T-helper 17 cell (primary cell): ENCODE data around the gene TMEM183A. TPM values are rescaled to one million over a fixed set of nuclear protein-coding genes. Genes with fewer than 3 reads are reported as not detected.
"Not testable (repeated sequence)": the region's sequence is repeated elsewhere in the genome, so short reads cannot be mapped to it uniquely, and the experiment has no call there.

Source experiments
- ATAC-seq: fragments of 150-1000 bp; cut with Tn5 transposase; 2 replicates; pipeline ENCODE4 v1.10.0; 2021; ENCODE audit warnings: mild to moderate bottlenecking, moderate library complexity
- DNase-seq, 3 donors: peaks; one replicate each; pipeline versions ENCODE4 v3.0.0 to v3.0.0-alpha.2; 2020 to 2021
- H3K9me3 ChIP-seq: one replicate; pipeline ENCODE4 v1.7.0; 2013; ENCODE audit warnings: low read length, mild to moderate bottlenecking; ENCODE audit not compliant: control insufficient read depth, poor library complexity, severe bottlenecking
- H3K27ac Mint-ChIP-seq: one replicate; pipeline ENCODE4 v1.8.0; 2022; ENCODE audit warnings: mild to moderate bottlenecking, moderate library complexity, mixed read lengths
- H3K27me3 Mint-ChIP-seq: one replicate; pipeline ENCODE4 v1.8.0; 2022; ENCODE audit warnings: mixed read lengths
- H3K36me3 Mint-ChIP-seq: one replicate; pipeline ENCODE4 v1.8.0; 2022; ENCODE audit warnings: low read depth, mixed read lengths
- H3K4me1 Mint-ChIP-seq: one replicate; pipeline ENCODE4 v1.8.0; 2022; ENCODE audit warnings: mild to moderate bottlenecking, mixed read lengths
- H3K4me3 Mint-ChIP-seq: one replicate; pipeline ENCODE4 v1.8.0; 2022; ENCODE audit warnings: mild to moderate bottlenecking, moderate library complexity, mixed read lengths
- total RNA-seq, 4 donors: library from RNA in 2 of 4; stranded (reverse) in 2 of 4; gene quantifications; one replicate each; pipeline ENCODE4 v1.2.3 and lab custom pipeline; 2022 to 2026

TMEM183A gene
- total RNA-seq, 2 donors from 2014 or later, result 118 to 130 TPM

DNA sequence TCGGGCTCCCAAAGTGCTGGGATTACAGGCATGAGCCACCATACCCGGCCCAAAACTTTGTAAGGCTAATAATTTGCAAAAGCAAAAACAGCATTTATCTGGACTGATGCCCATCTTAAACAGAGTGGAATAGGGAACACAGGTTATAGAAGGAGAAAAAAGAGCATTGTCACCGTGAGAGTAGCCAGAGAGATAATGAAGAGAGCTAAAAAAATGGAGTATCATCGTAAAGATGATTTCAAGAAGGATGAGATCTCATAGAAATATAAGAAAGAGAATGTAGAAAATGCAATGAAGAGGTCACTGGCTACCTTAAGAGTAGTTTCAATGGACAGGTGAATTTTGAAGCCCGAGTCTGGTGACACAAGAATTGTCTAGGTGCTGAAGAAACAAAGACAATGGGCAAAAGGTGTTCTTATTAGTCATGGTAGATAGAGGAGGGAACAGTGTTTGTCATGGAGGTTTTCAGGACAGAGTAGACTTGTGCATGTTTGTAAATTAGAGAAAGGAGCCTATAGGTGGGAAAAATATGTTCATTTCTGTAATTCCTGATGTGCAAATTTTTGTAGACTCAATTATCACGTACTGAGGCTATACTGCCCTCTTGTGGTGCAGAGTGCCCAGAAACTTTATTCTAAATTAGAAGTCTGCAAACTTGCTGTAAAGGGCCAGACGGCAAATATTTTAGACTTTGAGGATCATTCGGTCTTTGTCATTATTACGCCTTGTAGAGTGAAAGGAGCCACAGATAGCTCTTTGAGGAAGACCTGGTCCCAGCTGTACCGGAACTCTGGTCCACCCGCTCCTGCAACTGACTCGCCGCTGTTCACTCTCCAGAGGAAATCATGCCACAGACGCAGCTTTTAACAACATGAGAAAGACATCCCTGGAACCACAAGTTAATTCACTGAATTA lies 8.1 kb upstream of the TMEM183A start:
- DNase-seq (peak; percentile 16 to 57 (median 24)), ATAC-seq (peak; percentile 64)
- no peaks in the 10 kb centered on the region for H3K9me3 ChIP-seq
- Mint-ChIP-seq H3K27ac (peak overlapping the region; percentile 43), H3K4me3 (peak overlapping the region; percentile 36), H3K4me1 (peaks cover 11% of the 10 kb centered on the region), H3K27me3 (peaks cover 44% of the 10 kb centered on the region), H3K36me3 (no peaks in the 10 kb centered on the region)

DNA sequence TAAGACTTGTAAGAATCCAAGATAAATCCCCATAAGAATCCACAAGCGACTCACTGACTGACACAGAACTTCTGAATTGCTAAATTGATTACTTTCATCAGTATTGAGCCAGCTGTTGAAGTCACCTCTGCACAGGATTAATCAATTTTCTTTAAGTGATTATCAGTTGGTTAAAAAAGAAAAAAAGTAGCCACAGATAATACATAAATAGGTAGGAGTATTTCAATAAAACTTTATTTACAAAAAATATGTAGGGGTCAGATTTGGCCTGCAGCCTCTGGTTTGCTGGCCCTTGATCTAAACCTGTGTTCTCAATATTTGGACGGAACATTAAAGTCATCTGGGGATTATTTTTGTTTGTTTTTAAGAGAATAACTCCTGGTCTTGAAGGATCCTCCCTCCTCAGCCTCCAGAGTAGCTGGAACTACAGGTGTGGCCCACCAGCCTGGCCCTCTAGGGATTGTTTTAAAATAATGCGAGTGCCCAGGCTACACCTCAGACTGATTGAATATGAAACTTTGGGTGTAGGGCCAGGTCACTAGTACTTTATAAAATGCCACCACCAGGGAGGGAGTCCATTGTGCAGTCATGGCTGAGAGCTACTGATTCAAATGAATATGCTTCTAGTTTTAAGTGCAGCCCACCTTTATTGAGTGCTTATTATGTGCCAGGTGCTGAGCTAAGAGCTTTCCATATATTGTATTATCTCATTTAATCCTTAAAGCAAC lies 6.8 kb upstream of the TMEM183A start:
- Mint-ChIP-seq H3K4me3 (no peak overlapping the region), H3K27ac (no peak overlapping the region), H3K36me3 (no peaks in the 10 kb centered on the region), H3K27me3 (peaks cover 31% of the 10 kb centered on the region), H3K4me1 (peaks cover 12% of the 10 kb centered on the region)
- no peak for ATAC-seq
- no peak for DNase-seq
- no peaks in the 10 kb centered on the region for H3K9me3 ChIP-seq

- Mint-ChIP-seq H3K36me3 (no peaks in the 10 kb centered on the region), H3K4me3 (no peak overlapping the region), H3K27me3 (peaks cover 18% of the 10 kb centered on the region), H3K4me1 (peaks cover 20% of the 10 kb centered on the region), H3K27ac (no peak overlapping the region)
- ATAC-seq (no peak), DNase-seq (no peak)
- no peaks in the 10 kb centered on the region for H3K9me3 ChIP-seq
These were observed 5.2 kb upstream of the TMEM183A start for GRCh38 chr1:203001986-203002385.

DNA sequence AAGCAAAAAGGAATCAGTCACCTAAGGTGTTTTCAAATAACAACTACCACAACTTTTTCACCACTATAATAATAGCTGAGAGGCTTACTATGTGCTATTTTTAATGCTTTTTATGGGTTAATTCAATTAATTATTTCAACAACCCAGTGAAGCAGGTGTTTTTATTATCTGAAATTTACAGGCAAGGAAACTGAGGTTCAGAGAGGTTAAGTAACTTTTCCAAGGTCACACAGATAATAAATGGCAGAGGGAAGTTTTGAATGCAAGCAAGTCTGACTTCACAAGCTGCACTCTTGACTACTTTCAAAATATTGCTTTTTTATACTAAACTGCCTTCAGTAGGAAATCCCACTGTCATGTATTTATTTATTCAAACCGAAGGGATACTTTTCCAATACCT lies 4.2 kb upstream of the TMEM183A start:
- ATAC-seq (no peak), DNase-seq (no peak)
- Mint-ChIP-seq H3K4me3 (no peak overlapping the region), H3K36me3 (no peaks in the 10 kb centered on the region), H3K27ac (no peak overlapping the region), H3K27me3 (peaks cover 10% of the 10 kb centered on the region), H3K4me1 (peaks cover 24% of the 10 kb centered on the region)
- H3K9me3 ChIP-seq, result no peaks in the 10 kb centered on the region

GRCh38 chr1:203005395-203006142 lies 1.6 kb upstream of the TMEM183A start:
- H3K36me3 Mint-ChIP-seq, ATAC-seq, H3K27me3 Mint-ChIP-seq, DNase-seq, H3K9me3 ChIP-seq: not testable (repeated sequence)
- Mint-ChIP-seq H3K4me3 (peak overlapping the region; percentile 95), H3K27ac (peak overlapping the region; percentile 97), H3K4me1 (peaks cover 24% of the 10 kb centered on the region)

DNA sequence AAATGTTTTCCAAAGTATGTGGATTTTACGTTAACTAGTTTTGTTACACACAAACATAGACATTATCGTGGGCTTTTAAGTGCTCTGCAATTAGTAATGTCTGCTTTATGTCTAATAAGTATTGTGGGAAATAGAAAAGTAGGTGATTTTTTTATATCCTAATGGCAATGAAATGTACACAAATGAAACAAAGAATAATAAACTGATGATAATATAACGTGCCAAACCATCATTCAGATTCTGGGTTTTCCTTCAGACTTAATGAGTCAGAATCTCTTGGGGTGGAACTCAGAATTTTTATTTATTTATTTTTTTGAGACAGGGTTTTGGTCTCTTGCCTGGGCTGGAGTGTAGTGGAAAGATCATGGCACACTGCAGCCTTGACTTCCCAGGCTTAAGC lies 2.0 kb downstream of the TMEM183A start:
- H3K4me1 Mint-ChIP-seq, result peaks cover 34% of the 10 kb centered on the region
- ATAC-seq, result no peak
- no peaks in the 10 kb centered on the region for H3K9me3 ChIP-seq
- peaks cover 9% of the 10 kb centered on the region for H3K36me3 Mint-ChIP-seq
- peak overlapping the region; percentile 95 for H3K4me3 Mint-ChIP-seq
- H3K27ac Mint-ChIP-seq, result peak overlapping the region; percentile 97
- no peaks in the 10 kb centered on the region for H3K27me3 Mint-ChIP-seq
- no peak for DNase-seq

- H3K27me3 Mint-ChIP-seq, result no peaks in the 10 kb centered on the region
- peaks cover 12% of the 10 kb centered on the region for H3K36me3 Mint-ChIP-seq
- H3K4me1 Mint-ChIP-seq, result peaks cover 28% of the 10 kb centered on the region
- H3K9me3 ChIP-seq, result no peaks in the 10 kb centered on the region
- no peak overlapping the region for H3K27ac Mint-ChIP-seq
- DNase-seq (no peak), ATAC-seq (no peak)
- no peak overlapping the region for H3K4me3 Mint-ChIP-seq
These were observed 4.4 kb downstream of the TMEM183A start for GRCh38 chr1:203011582-203011981.

DNA sequence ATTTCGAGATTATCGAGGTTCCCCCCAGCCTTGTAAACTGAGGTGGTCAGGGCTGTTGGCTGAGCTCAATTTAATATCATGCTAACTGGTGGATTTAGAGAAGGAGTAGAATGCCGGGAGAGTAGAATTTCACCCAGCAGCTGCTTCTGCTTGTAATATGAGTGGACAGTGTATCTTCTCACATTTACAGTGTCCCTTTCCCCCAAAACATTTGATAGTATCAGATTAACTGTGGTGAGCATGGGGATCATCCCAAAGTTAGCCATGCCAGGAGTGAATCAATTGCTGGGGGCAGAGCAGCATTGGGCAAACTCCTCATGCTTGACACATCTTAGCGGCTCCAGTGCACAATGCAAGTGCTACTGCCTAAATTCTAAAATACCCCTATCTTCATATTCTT lies 9.9 kb downstream of the TMEM183A start:
- peaks cover 13% of the 10 kb centered on the region for H3K4me1 Mint-ChIP-seq
- H3K4me3 Mint-ChIP-seq, result no peak overlapping the region

GRCh38 chr1:203017692-203018091 lies 10.5 kb downstream of the TMEM183A start:
- no peaks in the 10 kb centered on the region for H3K9me3 ChIP-seq
- Mint-ChIP-seq H3K4me3 (no peak overlapping the region), H3K4me1 (peaks cover 13% of the 10 kb centered on the region), H3K36me3 (peaks cover 8% of the 10 kb centered on the region), H3K27ac (no peak overlapping the region), H3K27me3 (no peaks in the 10 kb centered on the region)
- DNase-seq (no peak), ATAC-seq (no peak)

More for the DNA sequence above, 9.9 kb downstream of the TMEM183A start:
- H3K9me3 ChIP-seq, result no peaks in the 10 kb centered on the region
- H3K27me3 Mint-ChIP-seq, result no peaks in the 10 kb centered on the region
- DNase-seq (no peak), ATAC-seq (no peak)
- H3K36me3 Mint-ChIP-seq, result peaks cover 8% of the 10 kb centered on the region
- H3K27ac Mint-ChIP-seq, result no peak overlapping the region

DNA sequence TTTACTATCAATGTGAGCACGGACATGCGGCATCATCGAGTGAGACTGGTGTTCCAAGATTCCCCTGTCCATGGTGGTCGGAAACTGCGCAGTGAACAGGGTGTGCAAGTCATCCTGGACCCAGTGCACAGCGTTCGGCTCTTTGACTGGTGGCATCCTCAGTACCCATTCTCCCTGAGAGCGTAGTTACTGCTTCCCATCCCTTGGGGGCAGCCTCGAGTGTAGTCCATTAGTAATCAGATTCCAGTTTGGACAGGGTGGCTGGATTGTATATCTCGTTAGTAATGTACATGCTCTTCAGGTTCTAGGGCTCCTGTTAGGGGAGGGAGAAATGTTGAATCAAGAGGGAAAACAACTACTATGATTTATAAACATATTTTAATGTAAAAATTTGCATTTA lies 15.7 kb downstream of the TMEM183A start:
- ATAC-seq, H3K27ac Mint-ChIP-seq, H3K36me3 Mint-ChIP-seq, H3K4me1 Mint-ChIP-seq, H3K27me3 Mint-ChIP-seq, H3K9me3 ChIP-seq, H3K4me3 Mint-ChIP-seq, DNase-seq: not testable (repeated sequence)

DNA sequence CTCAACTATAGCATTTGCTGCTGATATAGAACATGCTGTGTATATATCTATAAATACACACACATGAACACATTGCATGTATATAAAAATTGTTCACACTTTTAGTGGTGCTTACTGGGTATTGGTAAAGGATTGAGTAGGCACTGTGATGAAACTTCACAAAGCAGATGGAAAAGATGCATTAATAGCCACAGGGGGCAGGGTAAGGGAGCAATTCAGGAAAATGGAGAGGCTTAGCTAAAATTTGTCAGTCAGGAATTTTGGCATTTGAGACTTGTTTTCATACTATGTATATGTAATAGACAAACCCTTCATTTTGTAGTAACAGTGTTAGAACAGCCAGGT lies 18.5 kb downstream of the TMEM183A start:
- H3K27ac Mint-ChIP-seq, result peak overlapping the region; percentile 51
- no peaks in the 10 kb centered on the region for H3K36me3 Mint-ChIP-seq
- DNase-seq (no peak), ATAC-seq (no peak)
- H3K9me3 ChIP-seq, result no peaks in the 10 kb centered on the region
- peaks cover 9% of the 10 kb centered on the region for H3K4me1 Mint-ChIP-seq
- H3K27me3 Mint-ChIP-seq, result peaks cover 5% of the 10 kb centered on the region
- peak overlapping the region; percentile 87 for H3K4me3 Mint-ChIP-seq

GRCh38 chr1:203026031-203026665 lies 19.0 kb downstream of the TMEM183A start, which contains the start of gene PPFIA4:
Gene PPFIA4 (plus strand): TSS chr1:203026491. CDS start chr1:203039009, 12,518 bp downstream.
- Mint-ChIP-seq H3K27me3 (peaks cover 5% of the 10 kb centered on the region), H3K36me3 (no peaks in the 10 kb centered on the region), H3K27ac (peak within 1 kb of the TSS; percentile 60), H3K4me1 (peaks cover 9% of the 10 kb centered on the region), H3K4me3 (peak within 1 kb of the TSS; percentile 87)
- H3K9me3 ChIP-seq, result no peaks in the 10 kb centered on the region
- ATAC-seq (peak; percentile 94), DNase-seq (peak; percentile 83 to 87 (median 85))
